T47D (cell line): ENCODE data around the gene IL34.
"Not testable (repeated sequence)": the region's sequence is repeated elsewhere in the genome, so short reads cannot be mapped to it uniquely, and the experiment has no call there.

Experiments used
- DNase-seq, 2 experiments: peaks; one replicate each; pipeline versions ENCODE4 v3.0.0 to v3.0.0-alpha.2; 2011 to 2012; ENCODE audit warnings: low read depth in 1 of 2, low spot score in 1 of 2
- JUND ChIP-seq: IDR thresholded peaks from 2 replicates; pipeline ENCODE4 v1.6.1; 2012; ENCODE audit warnings: low read depth
- in situ Hi-C: cut with HindIII; loops from 2 replicates; pipeline ENCODE4 v1.10.0; 2016; ENCODE audit warnings: low sequenced_read_pairs, low pct_unique_long_range_greater_than_20kb

The IL34 gene

DNA sequence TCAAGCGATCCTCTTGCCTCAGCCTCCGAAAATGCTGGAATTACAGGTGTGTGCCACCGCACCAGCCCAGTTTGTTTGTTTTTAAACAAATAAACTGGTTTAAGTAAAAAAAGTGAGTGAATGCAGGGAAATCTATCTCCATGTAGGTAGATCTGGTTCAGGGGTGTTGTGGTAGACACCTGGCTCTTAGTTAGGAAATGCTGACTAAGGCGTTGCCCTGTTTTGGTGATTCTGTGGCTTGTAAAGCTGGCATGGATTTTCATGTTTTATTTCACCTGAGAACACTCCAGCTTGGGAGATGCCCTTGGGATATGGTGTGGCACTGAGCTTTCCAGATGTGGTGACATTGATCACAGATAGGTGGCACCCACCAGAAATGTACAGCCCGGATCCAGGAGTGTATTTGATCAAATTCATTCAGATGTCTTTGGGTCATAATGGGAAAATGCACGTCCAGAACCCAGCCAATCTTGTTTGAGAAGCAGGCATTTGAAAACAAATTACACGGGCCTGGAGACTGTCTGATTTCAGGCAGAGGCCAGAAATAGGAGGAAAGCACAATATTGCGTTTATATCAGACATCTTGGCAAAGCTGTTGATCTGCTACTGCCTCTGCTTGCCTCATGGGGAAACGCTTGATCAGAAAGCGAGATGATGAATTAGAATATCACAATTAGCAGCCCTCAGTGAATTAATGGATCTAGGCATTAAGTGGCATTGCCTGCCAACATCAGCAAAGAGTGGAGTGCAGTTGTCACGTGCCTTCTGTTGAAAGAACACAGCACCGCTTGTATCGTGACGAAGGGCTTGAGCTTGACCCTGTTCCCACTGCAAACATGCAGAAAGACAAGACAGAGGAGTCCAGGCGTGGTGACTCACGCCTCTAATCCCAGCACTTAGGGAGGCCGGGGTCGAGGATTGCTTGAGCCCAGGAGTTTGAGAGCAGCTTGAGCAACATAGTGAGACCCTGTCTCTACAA is 7.3 kb upstream of the IL34 start:
- DNase-seq, result no peak
- in situ Hi-C loops, result no loop called here
- TF ChIP-seq JUND, result no peak

DNA sequence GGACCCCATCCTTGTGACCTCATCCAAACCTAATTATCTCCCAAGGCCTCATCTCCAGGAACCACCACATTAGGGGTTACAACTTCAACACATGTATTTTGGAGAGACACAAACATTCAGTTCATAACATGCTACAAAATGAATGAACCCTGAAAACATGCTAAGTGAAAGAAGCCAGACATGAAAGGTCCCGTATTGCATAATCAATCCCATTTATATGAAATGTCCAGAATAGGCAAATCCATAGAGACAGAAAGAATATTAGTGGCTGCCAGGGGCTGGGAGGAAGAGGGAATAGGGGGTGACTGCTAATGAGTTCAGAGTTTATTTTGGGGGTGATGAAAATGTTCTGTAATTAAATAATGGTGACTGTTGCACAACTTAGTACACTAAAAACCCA is 3.7 kb upstream of the IL34 start:
- no peak for DNase-seq
- in situ Hi-C loops, result no loop called here
- TF ChIP-seq JUND, result no peak

DNA sequence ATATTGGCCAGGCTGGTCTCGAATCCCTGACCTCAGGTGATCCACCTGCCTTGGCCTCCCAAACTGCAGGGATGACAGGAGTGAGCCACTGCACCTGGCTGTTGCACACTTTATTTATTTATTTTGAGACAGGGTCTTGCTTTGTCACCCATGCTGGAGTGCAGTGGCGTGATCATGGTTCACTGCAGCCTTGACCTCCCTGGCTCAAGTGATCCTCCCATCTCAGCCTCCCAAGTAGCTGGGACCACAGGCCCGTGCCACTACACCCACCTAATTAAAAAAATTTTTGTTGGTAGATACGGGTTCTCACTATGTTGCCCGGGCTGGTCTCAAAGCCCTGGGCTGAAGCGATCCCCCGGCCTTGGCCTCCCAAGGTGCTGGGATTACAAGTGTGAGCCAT is 3.1 kb upstream of the IL34 start:
- in situ Hi-C loops, DNase-seq: not testable (repeated sequence)

DNA sequence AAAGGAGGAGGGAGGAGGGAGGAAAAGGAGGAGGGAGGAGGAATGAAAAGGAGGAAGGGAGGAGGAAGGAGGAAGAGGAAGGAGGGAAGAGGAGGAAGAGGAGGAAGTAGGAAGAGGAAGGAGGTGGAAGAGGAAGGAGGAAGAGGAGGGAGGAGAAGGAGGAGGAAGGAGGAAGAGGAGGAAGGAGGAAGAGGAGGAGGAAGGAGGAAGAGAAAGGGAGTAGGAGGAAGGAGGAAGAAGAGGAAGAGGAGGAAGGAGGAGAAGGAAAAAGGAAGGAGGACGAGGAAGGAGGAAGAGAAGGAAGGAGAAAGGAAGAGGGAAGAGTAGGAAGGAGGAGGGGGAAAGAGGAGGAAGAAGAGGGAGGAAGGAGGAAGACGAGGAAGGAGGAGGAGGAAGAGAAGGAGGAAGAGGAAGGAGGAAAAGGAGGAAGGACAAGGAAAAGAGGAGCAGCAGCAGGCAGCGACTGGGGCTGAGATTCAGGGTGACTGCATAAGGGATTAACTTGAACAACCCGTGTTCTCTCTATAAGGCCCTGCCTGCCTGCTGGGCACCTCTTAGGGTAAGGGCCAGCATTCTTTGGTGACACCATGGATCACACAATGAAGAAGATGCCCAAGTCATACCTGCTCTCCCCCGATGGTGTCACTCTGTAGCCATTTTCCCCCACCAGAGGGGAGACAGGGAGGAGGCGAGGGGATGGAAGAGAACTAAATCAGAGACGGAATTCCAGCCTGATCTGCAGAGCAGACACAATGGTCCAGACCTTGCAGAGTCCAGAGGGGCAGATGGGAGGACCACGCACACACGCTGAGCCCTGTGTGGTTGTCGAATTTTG is 1.4 kb upstream of the IL34 start:
- in situ Hi-C loops, result no loop called here
- no peak for TF ChIP-seq JUND
- peak in 1 of 2 experiments; percentile 38 for DNase-seq

DNA sequence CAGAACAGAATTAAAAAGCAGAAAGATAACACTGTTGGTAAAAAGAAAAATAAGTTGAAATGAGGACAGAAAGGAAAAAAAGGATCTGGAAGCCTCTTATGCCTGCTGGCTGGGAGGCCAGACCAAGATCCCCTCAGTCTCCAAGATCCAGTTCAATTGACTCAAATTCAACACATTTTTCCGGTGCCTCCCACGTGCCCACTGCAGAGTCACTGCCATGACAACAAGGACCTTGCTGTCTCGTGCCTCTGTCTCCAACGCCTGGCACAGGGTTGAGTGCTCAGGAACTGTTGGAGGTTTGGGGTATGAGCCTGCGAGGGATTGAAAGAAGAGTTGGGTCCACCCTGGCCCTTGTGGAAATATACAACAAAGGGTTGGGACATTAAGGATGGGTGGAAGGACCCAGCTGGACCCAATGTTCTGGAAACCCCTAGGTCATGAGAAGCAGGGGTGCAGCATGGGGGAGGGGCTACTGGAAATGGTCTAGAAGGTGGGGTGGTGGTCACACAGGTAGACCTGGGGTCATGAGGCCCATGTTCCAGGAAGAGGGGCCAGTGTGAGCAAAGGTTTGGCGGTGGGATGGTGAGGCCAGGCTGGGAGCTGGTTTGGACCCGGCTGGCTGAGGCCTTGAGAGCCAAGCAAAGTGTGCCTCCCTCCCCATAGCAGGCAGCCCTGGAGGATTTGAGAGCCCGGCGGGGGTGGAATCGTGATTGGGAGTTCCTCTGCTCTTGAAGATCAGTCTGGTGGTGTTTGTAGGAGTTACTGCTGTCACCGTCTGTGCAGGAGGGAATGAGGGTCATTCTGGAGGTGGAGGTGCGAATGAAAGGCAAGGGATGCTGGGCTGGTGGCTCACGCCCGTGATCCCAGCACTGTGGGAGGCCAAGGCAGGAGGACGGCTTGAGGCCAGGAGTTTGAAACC is 1.3 kb downstream of the IL34 start:
- no peak for DNase-seq
- in situ Hi-C loops, result no loop called here

DNA sequence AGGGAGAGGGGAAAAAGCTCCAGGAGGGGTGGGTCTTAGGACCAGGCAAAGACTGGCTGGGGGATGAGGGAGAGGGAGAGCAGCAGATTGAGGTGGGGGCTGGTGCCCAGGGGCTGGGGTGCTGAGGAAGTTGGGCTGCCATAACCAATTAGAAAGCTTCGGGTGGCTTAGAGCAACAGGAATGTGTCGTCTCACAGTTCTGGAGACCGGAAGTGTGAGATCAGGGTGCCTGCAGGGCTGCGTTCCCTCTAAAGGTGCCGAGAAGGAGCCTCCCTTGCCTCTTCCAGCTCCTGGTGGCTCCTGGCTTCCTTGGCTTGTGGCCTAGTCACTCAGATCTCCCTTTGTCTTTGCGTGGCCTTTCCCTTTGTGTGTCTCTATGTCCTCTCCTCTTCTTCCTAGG is 2.2 kb downstream of the IL34 start:
- no peak for TF ChIP-seq JUND
- DNase-seq, result no peak
- in situ Hi-C loops, result no loop called here

More for the DNA sequence above, 1.3 kb downstream of the IL34 start:
- no peak for TF ChIP-seq JUND

DNA sequence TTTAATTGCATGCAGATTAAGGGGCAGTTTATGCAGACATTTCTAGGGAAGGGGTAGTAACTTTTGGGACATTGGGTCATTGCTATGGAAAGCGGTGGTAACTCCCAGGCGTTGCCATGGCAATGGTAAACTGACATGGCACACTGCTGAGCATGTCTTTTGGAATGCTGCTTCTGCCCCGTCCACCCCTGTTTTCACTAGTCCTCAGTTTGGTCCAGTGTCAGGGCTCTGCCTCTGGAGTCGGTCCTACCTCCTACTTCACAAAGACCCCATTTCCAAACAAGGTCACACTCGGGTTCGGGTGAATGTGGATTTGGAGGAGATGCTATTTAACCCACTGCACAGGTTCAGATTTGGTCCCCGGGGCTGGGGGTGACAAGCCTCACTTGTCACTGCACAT is 2.9 kb downstream of the IL34 start:
- TF ChIP-seq JUND, result no peak
- in situ Hi-C loops, result no loop called here
- no peak for DNase-seq

DNA sequence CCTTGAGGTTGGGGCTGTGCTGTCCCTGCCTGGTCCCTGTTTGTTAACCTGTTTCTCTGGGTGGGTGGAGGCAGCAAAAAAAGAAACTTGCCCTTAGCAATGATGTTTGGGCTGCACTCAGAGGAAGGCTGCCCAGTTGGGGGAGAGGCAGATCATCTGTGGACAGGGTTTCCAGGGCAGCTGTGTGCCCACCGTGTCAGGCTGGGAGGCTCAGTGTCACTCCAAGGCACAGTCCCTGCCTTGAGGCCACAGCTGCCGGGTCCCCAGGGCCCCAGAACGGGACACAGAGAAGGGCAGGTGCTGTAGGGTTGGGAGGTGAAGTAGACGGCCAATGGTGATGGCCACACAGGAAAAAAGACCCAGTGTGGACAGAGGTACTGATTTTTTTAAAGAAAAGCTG is 3.9 kb downstream of the IL34 start:
- in situ Hi-C loops, result no loop called here

DNA sequence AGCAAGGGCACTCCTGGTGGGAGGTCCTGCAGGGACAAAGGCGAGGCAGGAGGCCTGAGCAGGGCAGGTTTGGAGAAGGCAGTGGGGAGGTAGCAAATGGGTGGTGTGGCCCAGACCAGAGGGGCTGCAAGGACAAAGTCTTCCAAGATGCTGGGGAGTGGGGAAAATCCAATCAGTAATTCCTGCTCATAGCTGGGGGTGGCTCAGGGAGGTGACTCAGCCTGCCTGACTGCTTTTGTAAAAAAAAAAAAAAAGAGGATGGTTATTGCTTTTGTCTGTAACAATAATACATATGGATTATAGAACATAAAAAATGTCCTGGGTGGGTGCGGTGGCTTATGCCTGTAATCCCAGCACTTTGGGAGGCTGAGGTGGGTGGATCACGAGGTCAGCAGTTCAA is 5.2 kb downstream of the IL34 start:
- no peak for TF ChIP-seq JUND
- DNase-seq, result no peak
- in situ Hi-C loops, result no loop called here

More for the DNA sequence above, 3.9 kb downstream of the IL34 start:
- no peak for TF ChIP-seq JUND
- no peak for DNase-seq

DNA sequence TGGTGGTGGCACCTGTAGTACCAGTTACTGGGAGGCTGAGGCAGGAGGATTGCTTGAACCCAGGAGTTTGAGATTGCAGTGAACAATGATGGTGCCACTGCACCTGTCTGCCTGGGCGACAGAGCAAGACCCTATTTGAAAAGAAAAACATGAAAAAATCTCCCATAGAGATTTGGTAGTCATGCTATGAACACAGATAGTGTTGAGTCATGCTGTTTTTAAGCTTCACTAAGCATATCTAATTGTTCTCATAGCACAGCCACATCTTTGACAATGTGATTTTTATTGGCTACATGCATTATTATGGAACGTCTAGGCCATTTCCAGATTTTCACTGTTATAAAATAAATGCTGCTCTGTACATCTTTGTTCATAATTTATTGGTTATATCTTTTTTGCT is 6.0 kb downstream of the IL34 start:
- in situ Hi-C loops, result no loop called here
- TF ChIP-seq JUND, result no peak
- DNase-seq, result no peak

DNA sequence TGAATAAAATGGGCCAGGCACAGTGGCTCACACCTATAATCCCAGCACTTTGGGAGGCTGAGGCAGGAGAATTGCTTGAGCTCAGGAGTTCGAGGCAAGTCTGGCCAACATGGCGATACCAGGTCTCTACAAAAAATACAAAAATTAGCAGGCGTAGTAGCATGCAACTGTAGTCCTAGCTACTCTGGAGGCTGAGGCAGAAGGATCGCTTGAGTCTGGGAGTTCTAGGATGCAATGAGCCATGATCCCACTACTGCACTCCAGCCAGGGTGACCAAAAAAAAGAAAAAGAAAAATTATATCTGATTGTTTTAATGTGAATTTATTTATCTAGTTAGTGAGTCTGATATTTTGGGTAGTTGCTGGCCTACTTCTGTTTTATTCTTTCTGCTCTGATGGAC is 7.0 kb downstream of the IL34 start:
- DNase-seq, result no peak
- TF ChIP-seq JUND, result no peak
- in situ Hi-C loops, result no loop called here
